Measurements from ENCODE around the gene VAPA. TPM values are rescaled to one million over a fixed set of nuclear protein-coding genes. Genes with fewer than 3 reads are reported as not detected.

The VAPA gene
- polyA plus RNA-seq, 1 of the 3 experiments (the other 2 are of a cell fraction): 109 TPM

DNA sequence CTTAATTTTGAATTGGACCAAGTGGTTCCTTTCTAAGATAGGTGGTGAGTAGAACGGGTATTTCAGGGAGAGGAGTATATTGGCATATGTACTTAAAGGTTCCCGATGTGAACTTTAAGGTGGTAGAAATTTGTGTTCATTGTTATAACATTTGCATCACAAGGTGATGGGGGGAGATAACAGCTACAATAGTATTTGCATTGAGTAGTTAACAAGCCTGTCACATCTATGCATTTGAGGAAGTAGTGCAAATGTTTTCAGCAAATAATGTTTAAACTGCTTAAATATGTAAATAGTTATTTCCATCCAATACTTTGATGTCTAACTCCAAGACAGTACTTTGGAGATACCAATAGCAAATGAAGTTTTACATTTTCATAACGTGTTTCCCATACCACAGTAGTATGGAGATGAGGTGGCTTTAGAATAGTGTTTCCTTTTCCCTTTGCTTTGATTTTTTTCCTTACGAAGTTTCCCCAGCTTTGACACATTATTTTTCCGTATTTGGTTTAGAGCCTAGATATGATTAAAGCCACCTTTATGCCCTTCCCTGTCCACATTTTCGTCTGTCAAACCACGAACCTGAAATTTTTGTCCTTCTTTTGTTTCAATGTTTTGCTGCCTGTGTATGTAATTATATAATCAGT is 46.6 kb downstream of the VAPA start:
- no peaks in the 10 kb centered on the region for H3K79me2 ChIP-seq (ENCODE audit: insufficient read depth)
- DNase-seq: no peak
- no peak overlapping the region for H2AFZ ChIP-seq (ENCODE audit: low read depth)
- no peak overlapping the region for H3K4me3 ChIP-seq (ENCODE audit: low read depth in 2 of 2, low read length in 1 of 2)
- WGBS (ENCODE audit: low lambda C conversion rate): 87% methylated on average over 7 of the region's 7 CpGs
- peaks cover 8 to 16% of the 10 kb centered on the region in 2 experiments for H3K36me3 ChIP-seq (replicated peaks in 1 of 2; ENCODE audit: control insufficient read depth in 1 of 2, insufficient read depth in 2 of 2, low read length in 1 of 2)
- no peaks in the 10 kb centered on the region for H3K27me3 ChIP-seq (ENCODE audit: insufficient read depth)
- no peak overlapping the region for H3K9ac ChIP-seq
- no peaks in the 10 kb centered on the region for H3K4me1 ChIP-seq (ENCODE audit: control insufficient read depth in 1 of 2, insufficient read depth in 2 of 2, low read depth in 1 of 2, low read length in 1 of 2)
- no peaks in the 10 kb centered on the region for H3K9me2 ChIP-seq
- H3K9me3 ChIP-seq: no peaks in the 10 kb centered on the region
- no peak overlapping the region for H3K4me2 ChIP-seq
- H3K27ac ChIP-seq (ENCODE audit: low read depth in 2 of 2, low read length in 1 of 2): no peak overlapping the region
- CTCF ChIA-PET: interaction anchor here (1.3 to 3.9 kb wide), 3 partner anchors 9 to 600 kb away, joined by 4 to 19 read pairs (median 5); no protein-coding TSS in a partner anchor
- peaks cover 27% of the 10 kb centered on the region for H3F3A ChIP-seq (replicated peaks; ENCODE audit: insufficient read depth)
- peaks cover 11% of the 10 kb centered on the region for H4K20me1 ChIP-seq (ENCODE audit: insufficient read depth)
- TF ChIP-seq FOSL2 (IDR thresholded peaks at IDR 0.05; ENCODE audit: borderline replicate concordance, low read depth) (no peak), TEAD4 (IDR thresholded peaks at IDR 0.05; ENCODE audit: borderline replicate concordance, insufficient read depth) (no peak), MXI1 (IDR thresholded peaks at IDR 0.05; ENCODE audit: low read depth, low read length) (no peak), CTCF (IDR thresholded peaks at IDR 0.05) (no peak), GATA2 (CRISPR knock-in tag; IDR thresholded peaks at IDR 0.05) (no peak)
- POLR2A ChIA-PET: no interaction called here

- Histone ChIP-seq H3K4me3 (ENCODE audit: low read depth in 2 of 2, low read length in 1 of 2) (no peak overlapping the region), H3K36me3 (replicated peaks in 1 of 2; ENCODE audit: control insufficient read depth in 1 of 2, insufficient read depth in 2 of 2, low read length in 1 of 2) (peaks cover 2 to 14% of the 10 kb centered on the region in 2 experiments), H3K79me2 (ENCODE audit: insufficient read depth) (no peaks in the 10 kb centered on the region), H4K20me1 (ENCODE audit: insufficient read depth) (peaks cover 10% of the 10 kb centered on the region), H3F3A (replicated peaks; ENCODE audit: insufficient read depth) (peaks cover 22% of the 10 kb centered on the region), H3K27ac (ENCODE audit: low read depth in 2 of 2, low read length in 1 of 2) (no peak overlapping the region), H3K9me2 (no peaks in the 10 kb centered on the region), H3K9me3 (no peaks in the 10 kb centered on the region), H3K4me2 (no peak overlapping the region), H3K27me3 (ENCODE audit: insufficient read depth) (no peaks in the 10 kb centered on the region), H3K9ac (no peak overlapping the region), H2AFZ (ENCODE audit: low read depth) (no peak overlapping the region), H3K4me1 (ENCODE audit: control insufficient read depth in 1 of 2, insufficient read depth in 2 of 2, low read depth in 1 of 2, low read length in 1 of 2) (peaks cover 0 to under 1% of the 10 kb centered on the region in 2 experiments; a peak in 1 of 4 replicates)
- ChIA-PET POLR2A (no interaction called here), CTCF (interaction anchor here (1.6 to 3.9 kb wide), 3 partner anchors 10 to 559 kb away, joined by 5 to 19 read pairs (median 13); no protein-coding TSS in a partner anchor)
- no peak for TF ChIP-seq GATA2 (CRISPR knock-in tag; IDR thresholded peaks at IDR 0.05)
- TF ChIP-seq MXI1 (IDR thresholded peaks at IDR 0.05; ENCODE audit: low read depth, low read length): no peak
- TF ChIP-seq, protein P1, sequence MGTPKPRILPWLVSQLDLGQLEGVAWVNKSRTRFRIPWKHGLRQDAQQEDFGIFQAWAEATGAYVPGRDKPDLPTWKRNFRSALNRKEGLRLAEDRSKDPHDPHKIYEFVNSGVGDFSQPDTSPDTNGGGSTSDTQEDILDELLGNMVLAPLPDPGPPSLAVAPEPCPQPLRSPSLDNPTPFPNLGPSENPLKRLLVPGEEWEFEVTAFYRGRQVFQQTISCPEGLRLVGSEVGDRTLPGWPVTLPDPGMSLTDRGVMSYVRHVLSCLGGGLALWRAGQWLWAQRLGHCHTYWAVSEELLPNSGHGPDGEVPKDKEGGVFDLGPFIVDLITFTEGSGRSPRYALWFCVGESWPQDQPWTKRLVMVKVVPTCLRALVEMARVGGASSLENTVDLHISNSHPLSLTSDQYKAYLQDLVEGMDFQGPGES (IDR thresholded peaks at IDR 0.05; ENCODE audit: low read depth, low read length): no peak
- no peak for TF ChIP-seq ELF1 (IDR thresholded peaks at IDR 0.05)
- TF ChIP-seq RCOR1 (IDR thresholded peaks at IDR 0.05; ENCODE audit: low read length): no peak
- TF ChIP-seq, protein P2, sequence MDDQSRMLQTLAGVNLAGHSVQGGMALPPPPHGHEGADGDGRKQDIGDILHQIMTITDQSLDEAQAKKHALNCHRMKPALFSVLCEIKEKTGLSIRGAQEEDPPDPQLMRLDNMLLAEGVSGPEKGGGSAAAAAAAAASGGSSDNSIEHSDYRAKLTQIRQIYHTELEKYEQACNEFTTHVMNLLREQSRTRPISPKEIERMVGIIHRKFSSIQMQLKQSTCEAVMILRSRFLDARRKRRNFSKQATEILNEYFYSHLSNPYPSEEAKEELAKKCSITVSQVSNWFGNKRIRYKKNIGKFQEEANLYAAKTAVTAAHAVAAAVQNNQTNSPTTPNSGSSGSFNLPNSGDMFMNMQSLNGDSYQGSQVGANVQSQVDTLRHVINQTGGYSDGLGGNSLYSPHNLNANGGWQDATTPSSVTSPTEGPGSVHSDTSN (IDR thresholded peaks at IDR 0.05): no peak
- no peak for DNase-seq
- 76% methylated on average over 3 of the region's 3 CpGs for WGBS (ENCODE audit: low lambda C conversion rate)
Observed at GRCh38 chr18:9961041-9961440, 47.2 kb downstream of the VAPA start.

Data from SK-N-SH (cell line).